Cardiac muscle cell (in vitro differentiated cells and primary cell): ENCODE measurements around the gene OTOG. TPM values are rescaled to one million over a fixed set of nuclear protein-coding genes. Genes with fewer than 3 reads are reported as not detected.

Experiments
- DNase-seq, 2 donors: peaks; one replicate each; pipeline versions ENCODE4 v3.0.0 to v3.0.0-alpha.2; 2010 to 2017; ENCODE audit warnings: low read depth in 1 of 2, low spot score in 1 of 2
- H3K27ac ChIP-seq: fragments of 200-600 bp; sonication (generic); 2 replicates; pipeline ENCODE4 v1.5.1; 2016
- H3K27me3 ChIP-seq: fragments of 200-600 bp; sonication (generic); 2 replicates; pipeline ENCODE4 v1.6.0; 2016; ENCODE audit warnings: control low read depth
- H3K36me3 ChIP-seq: fragments of 200-600 bp; sonication (generic); 2 replicates; pipeline ENCODE4 v1.5.1; 2016; ENCODE audit warnings: control low read depth
- H3K4me1 ChIP-seq: fragments of 200-600 bp; sonication (generic); 2 replicates; pipeline ENCODE4 v1.8.1; 2017; ENCODE audit warnings: low read depth, mild to moderate bottlenecking, mixed run types
- H3K4me3 ChIP-seq: fragments of 200-600 bp; sonication (generic); 2 replicates; pipeline ENCODE4 v1.5.1; 2016; ENCODE audit warnings: mild to moderate bottlenecking
- H3K9me3 ChIP-seq: fragments of 200-600 bp; sonication (generic); 2 replicates; pipeline ENCODE4 v1.5.1; 2017; ENCODE audit warnings: low read depth, mild to moderate bottlenecking, control low read depth
- CTCF ChIP-seq: IDR thresholded peaks from 2 replicates; pipeline ENCODE4 v1.5.1; 2012; ENCODE audit warnings: low read depth, mild to moderate bottlenecking, low read length
- polyA plus RNA-seq: library from polyadenylated mRNA; unstranded; fragments of >200 nt; fragmentation: Nextera tagmentation; extraction: Ambion mirVana; gene quantifications from 2 replicates; pipeline ENCODE4 v1.2.1, GENCODE V29; 2016
- total RNA-seq: library from RNA; depleted of rRNA; stranded (reverse); fragments of >200 nt; gene quantifications from 2 replicates; pipeline ENCODE4 v1.2.3, GENCODE V29; 2016

The OTOG gene
- total and polyA plus RNA-seq, 2 experiments from 2014 or later, result 0.15 TPM; not detected in 1

GRCh38 chr11:17609291-17610084 lies 62.4 kb downstream of the OTOG start:
- no peak for DNase-seq
- Histone ChIP-seq H3K9me3 (no peaks in the 10 kb centered on the region), H3K27me3 (no peaks in the 10 kb centered on the region), H3K4me1 (no peaks in the 10 kb centered on the region), H3K4me3 (no peak overlapping the region), H3K27ac (no peak overlapping the region), H3K36me3 (no peaks in the 10 kb centered on the region)
- no peak for TF ChIP-seq CTCF

DNA sequence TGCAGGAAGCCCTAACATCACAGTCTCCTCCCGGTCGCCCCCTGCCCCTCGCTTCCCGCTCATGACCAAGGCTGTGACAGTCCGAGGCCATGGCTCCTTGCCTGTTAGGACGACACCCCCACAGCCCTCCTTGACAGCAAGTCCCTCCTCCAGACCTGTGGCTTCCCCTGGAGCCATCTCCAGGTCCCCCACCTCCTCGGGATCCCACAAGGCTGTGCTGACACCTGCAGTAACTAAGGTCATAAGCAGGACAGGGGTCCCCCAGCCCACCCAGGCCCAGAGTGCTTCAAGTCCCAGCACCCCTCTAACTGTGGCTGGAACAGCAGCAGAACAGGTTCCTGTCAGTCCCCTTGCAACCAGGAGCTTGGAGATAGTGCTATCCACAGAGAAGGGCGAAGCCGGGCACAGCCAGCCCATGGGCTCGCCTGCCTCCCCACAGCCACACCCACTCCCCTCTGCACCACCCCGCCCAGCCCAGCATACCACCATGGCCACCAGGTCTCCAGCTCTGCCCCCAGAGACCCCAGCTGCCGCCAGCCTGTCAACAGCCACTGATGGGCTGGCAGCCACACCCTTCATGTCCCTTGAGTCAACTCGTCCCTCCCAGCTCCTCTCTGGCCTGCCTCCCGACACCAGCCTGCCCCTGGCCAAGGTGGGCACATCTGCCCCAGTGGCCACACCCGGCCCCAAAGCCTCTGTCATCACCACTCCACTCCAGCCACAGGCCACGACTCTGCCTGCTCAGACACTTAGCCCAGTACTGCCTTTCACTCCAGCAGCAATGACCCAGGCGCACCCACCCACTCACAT lies 63.2 kb downstream of the OTOG start:
- no peak for TF ChIP-seq CTCF
- H3K4me1 ChIP-seq, result no peaks in the 10 kb centered on the region
- H3K27ac ChIP-seq, result no peak overlapping the region
- H3K4me3 ChIP-seq, result no peak overlapping the region
- H3K9me3 ChIP-seq, result no peaks in the 10 kb centered on the region
- H3K27me3 ChIP-seq, result no peaks in the 10 kb centered on the region
- DNase-seq, result no peak
- no peaks in the 10 kb centered on the region for H3K36me3 ChIP-seq

DNA sequence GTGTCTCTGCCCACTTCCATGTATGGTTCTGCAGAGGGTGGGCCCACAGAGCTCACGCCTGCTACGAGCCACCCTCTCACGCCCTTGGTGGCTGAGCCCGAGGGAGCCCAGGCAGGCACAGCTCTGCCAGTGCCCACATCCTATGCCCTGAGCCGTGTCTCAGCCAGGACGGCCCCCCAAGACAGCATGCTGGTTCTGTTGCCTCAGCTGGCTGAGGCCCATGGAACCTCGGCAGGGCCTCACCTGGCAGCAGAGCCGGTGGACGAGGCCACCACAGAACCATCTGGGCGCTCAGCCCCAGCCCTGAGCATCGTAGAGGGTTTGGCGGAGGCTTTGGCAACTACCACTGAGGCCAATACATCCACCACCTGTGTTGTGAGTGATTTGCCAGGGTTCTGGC lies 64.0 kb downstream of the OTOG start:
- Histone ChIP-seq H3K27me3 (no peaks in the 10 kb centered on the region), H3K27ac (no peak overlapping the region), H3K36me3 (no peaks in the 10 kb centered on the region), H3K4me3 (no peak overlapping the region), H3K4me1 (no peaks in the 10 kb centered on the region), H3K9me3 (no peaks in the 10 kb centered on the region)
- no peak for DNase-seq
- no peak for TF ChIP-seq CTCF

DNA sequence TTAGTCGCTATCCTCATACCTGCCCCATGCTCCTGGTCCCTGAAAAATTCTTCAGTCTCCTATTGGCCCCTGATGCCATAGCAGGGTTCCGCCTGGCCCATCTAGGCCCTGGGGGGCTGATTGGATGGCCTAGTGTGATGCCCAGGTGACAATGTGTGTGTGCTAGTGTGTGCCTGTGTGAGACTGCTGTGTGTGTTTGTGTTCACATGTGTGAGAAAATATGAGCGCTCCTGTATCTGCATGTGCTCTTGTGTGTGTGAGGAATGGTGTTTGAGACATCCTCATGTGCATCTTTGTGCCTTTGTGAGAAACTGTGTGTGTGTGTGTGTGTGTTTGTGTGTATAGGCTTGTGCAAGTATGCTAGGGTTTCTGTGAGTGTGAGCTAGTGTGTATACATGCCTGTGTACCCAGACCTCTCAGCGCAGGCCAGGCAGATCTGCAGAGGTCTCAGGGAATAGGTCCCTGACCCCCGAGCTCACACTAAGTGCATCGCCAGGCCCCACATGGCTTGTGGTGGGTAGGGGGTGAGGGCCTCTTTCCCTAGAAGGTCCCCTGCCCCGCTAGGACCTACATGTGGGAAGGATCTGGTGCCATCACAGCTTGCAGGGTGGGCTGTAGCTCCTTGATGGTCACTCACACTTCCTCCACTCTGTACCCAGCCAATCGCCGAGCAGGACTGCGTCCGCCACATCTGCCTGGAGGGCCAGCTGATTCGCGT lies 64.6 kb downstream of the OTOG start:
- TF ChIP-seq CTCF, result no peak
- no peak for DNase-seq
- no peaks in the 10 kb centered on the region for H3K9me3 ChIP-seq
- H3K36me3 ChIP-seq, result no peaks in the 10 kb centered on the region
- no peaks in the 10 kb centered on the region for H3K4me1 ChIP-seq
- H3K4me3 ChIP-seq, result no peak overlapping the region
- no peak overlapping the region for H3K27ac ChIP-seq
- H3K27me3 ChIP-seq, result no peaks in the 10 kb centered on the region
